Mesendoderm (in vitro differentiated cells): ENCODE data around the gene HSP90AB1.

ENCODE experiments used
- DNase-seq: peaks from one replicate; pipeline ENCODE4 v3.0.0; 2013
- H2AK5ac ChIP-seq: 2 replicates; pipeline ENCODE4 v1.6.1; 2013; ENCODE audit warnings: low read length, inconsistent platforms
- H2BK120ac ChIP-seq: 2 replicates; pipeline ENCODE4 v1.6.1; 2013; ENCODE audit warnings: low read depth, mild to moderate bottlenecking, low read length, moderate library complexity, mixed read lengths
- H2BK15ac ChIP-seq: replicated peaks from 2 replicates; pipeline ENCODE4 v1.6.1; 2013; ENCODE audit warnings: low read depth, mild to moderate bottlenecking, moderate library complexity
- H2BK5ac ChIP-seq: 2 replicates; pipeline ENCODE4 v1.6.1; 2013; ENCODE audit warnings: low read length, inconsistent platforms
- H3K18ac ChIP-seq: 2 replicates; pipeline ENCODE4 v1.6.1; 2013; ENCODE audit warnings: mild to moderate bottlenecking, low read length, mixed read lengths
- H3K23ac ChIP-seq: one replicate; pipeline ENCODE4 v1.6.1; 2013; ENCODE audit warnings: low read length
- H3K27ac ChIP-seq: 2 replicates; pipeline ENCODE4 v1.5.1; 2013; ENCODE audit warnings: low read depth, mild to moderate bottlenecking, inconsistent platforms, low read length, moderate library complexity
- H3K27me3 ChIP-seq: 2 replicates; pipeline ENCODE4 v1.6.1; 2013; ENCODE audit warnings: low read length, control low read depth, mild to moderate bottlenecking, inconsistent platforms; ENCODE audit not compliant: insufficient read depth, poor library complexity
- H3K36me3 ChIP-seq: 2 replicates; pipeline ENCODE4 v1.6.1; 2013; ENCODE audit warnings: low read length, inconsistent platforms; ENCODE audit not compliant: control insufficient read depth, insufficient read depth
- H3K4ac ChIP-seq: one replicate; pipeline ENCODE4 v1.6.1; 2013; ENCODE audit warnings: low read depth, mild to moderate bottlenecking, low read length, moderate library complexity
- H3K4me1 ChIP-seq: 2 replicates; pipeline ENCODE4 v1.6.1; 2013; ENCODE audit warnings: low read depth, low read length, inconsistent platforms; ENCODE audit not compliant: control insufficient read depth
- H3K4me2 ChIP-seq: 2 replicates; pipeline ENCODE4 v1.6.1; 2013; ENCODE audit warnings: low read length
- H3K4me3 ChIP-seq: 2 replicates; pipeline ENCODE4 v1.5.1; 2013; ENCODE audit warnings: mild to moderate bottlenecking, low read length
- H3K56ac ChIP-seq: one replicate; pipeline ENCODE4 v1.6.1; 2013; ENCODE audit warnings: low read length
- H3K79me1 ChIP-seq: 2 replicates; pipeline ENCODE4 v1.6.1; 2013; ENCODE audit warnings: low read length, inconsistent platforms
- H3K79me2 ChIP-seq: 2 replicates; pipeline ENCODE4 v1.6.1; 2013; ENCODE audit warnings: mild to moderate bottlenecking, low read length; ENCODE audit not compliant: control insufficient read depth, insufficient read depth
- H3K9ac ChIP-seq: 2 replicates; pipeline ENCODE4 v1.6.1; 2013; ENCODE audit warnings: low read length, inconsistent platforms
- H4K5ac ChIP-seq: one replicate; pipeline ENCODE4 v1.6.1; 2013; ENCODE audit warnings: low read length
- H4K8ac ChIP-seq: one replicate; pipeline ENCODE4 v1.6.1; 2013; ENCODE audit warnings: low read depth, mild to moderate bottlenecking, control low read depth, low read length, moderate library complexity
- WGBS: extraction: QIAGEN DNeasy Blood & Tissue Kit; methylation state at CpG from one replicate; pipeline ENCODE4 v1.1.7; 2013; ENCODE audit warnings: low lambda C conversion rate, missing lambda C conversion rate; ENCODE audit not compliant: insufficient coverage; ENCODE audit errors: extremely low coverage; 5-methylcytosine and 5-hydroxymethylcytosine counted together

Gene HSP90AB1

GRCh38 chr6:44271406-44271723, 24.5 kb downstream of the HSP90AB1 start:
- Histone ChIP-seq H3K9ac (no peak overlapping the region), H3K4me2 (no peak overlapping the region), H3K79me2 (no peaks in the 10 kb centered on the region), H3K4me1 (no peaks in the 10 kb centered on the region), H2AK5ac (no peak overlapping the region), H3K56ac (no peak overlapping the region), H2BK15ac (no peak overlapping the region), H4K5ac (no peak overlapping the region), H4K8ac (no peak overlapping the region), H3K36me3 (no peaks in the 10 kb centered on the region), H3K27ac (no peak overlapping the region), H2BK120ac (no peak overlapping the region), H2BK5ac (no peak overlapping the region), H3K79me1 (no peaks in the 10 kb centered on the region), H3K4me3 (no peak overlapping the region), H3K23ac (no peak overlapping the region), H3K18ac (no peak overlapping the region), H3K27me3 (no peaks in the 10 kb centered on the region), H3K4ac (no peak overlapping the region)
- DNase-seq, result no peak
- no CpG with 5 or more reads among the region's 6 CpGs for WGBS

- Histone ChIP-seq H2AK5ac (no peak overlapping the region), H2BK5ac (no peak overlapping the region), H3K27ac (no peak overlapping the region), H3K4ac (no peak overlapping the region), H3K79me1 (no peaks in the 10 kb centered on the region), H4K8ac (no peak overlapping the region), H3K9ac (no peak overlapping the region), H3K56ac (no peak overlapping the region), H3K4me1 (no peaks in the 10 kb centered on the region), H3K27me3 (no peaks in the 10 kb centered on the region), H2BK15ac (no peak overlapping the region), H4K5ac (no peak overlapping the region), H3K4me3 (no peak overlapping the region), H3K18ac (no peak overlapping the region), H3K36me3 (no peaks in the 10 kb centered on the region), H3K79me2 (no peaks in the 10 kb centered on the region), H3K4me2 (no peak overlapping the region), H2BK120ac (no peak overlapping the region), H3K23ac (no peak overlapping the region)
- no peak for DNase-seq
- WGBS, result no CpG with 5 or more reads among the region's 3 CpGs
Measured at GRCh38 chr6:44271914-44272313, 25.0 kb downstream of the HSP90AB1 start.

GRCh38 chr6:44272529-44272928, 25.6 kb downstream of the HSP90AB1 start:
- H3K9ac ChIP-seq, result no peak overlapping the region
- no peak overlapping the region for H3K23ac ChIP-seq
- no peak overlapping the region for H2AK5ac ChIP-seq
- no peaks in the 10 kb centered on the region for H3K79me2 ChIP-seq
- H3K4ac ChIP-seq, result no peak overlapping the region
- no peak overlapping the region for H3K4me2 ChIP-seq
- no peak overlapping the region for H3K4me3 ChIP-seq
- H4K5ac ChIP-seq, result no peak overlapping the region
- no peak overlapping the region for H2BK5ac ChIP-seq
- H3K4me1 ChIP-seq, result no peaks in the 10 kb centered on the region
- H3K27ac ChIP-seq, result no peak overlapping the region
- no peaks in the 10 kb centered on the region for H3K36me3 ChIP-seq
- no peak overlapping the region for H4K8ac ChIP-seq
- H3K27me3 ChIP-seq, result no peaks in the 10 kb centered on the region
- no peaks in the 10 kb centered on the region for H3K79me1 ChIP-seq
- no peak overlapping the region for H3K18ac ChIP-seq
- WGBS, result no CpG with 5 or more reads among the region's 3 CpGs
- H3K56ac ChIP-seq, result no peak overlapping the region
- H2BK15ac ChIP-seq, result no peak overlapping the region
- H2BK120ac ChIP-seq, result no peak overlapping the region
- no peak for DNase-seq

GRCh38 chr6:44272999-44273566, 26.2 kb downstream of the HSP90AB1 start:
- no peak overlapping the region for H2AK5ac ChIP-seq
- no peak overlapping the region for H3K18ac ChIP-seq
- no peak overlapping the region for H4K8ac ChIP-seq
- no peak overlapping the region for H3K27ac ChIP-seq
- H3K4me2 ChIP-seq, result no peak overlapping the region
- H2BK5ac ChIP-seq, result no peak overlapping the region
- no CpG with 5 or more reads among the region's 23 CpGs for WGBS
- H3K23ac ChIP-seq, result no peak overlapping the region
- H3K79me2 ChIP-seq, result no peaks in the 10 kb centered on the region
- H2BK15ac ChIP-seq, result no peak overlapping the region
- H4K5ac ChIP-seq, result no peak overlapping the region
- H3K4me3 ChIP-seq, result no peak overlapping the region
- H3K56ac ChIP-seq, result no peak overlapping the region
- no peak for DNase-seq
- no peaks in the 10 kb centered on the region for H3K79me1 ChIP-seq
- H3K36me3 ChIP-seq, result no peaks in the 10 kb centered on the region
- no peak overlapping the region for H2BK120ac ChIP-seq
- H3K4me1 ChIP-seq, result no peaks in the 10 kb centered on the region
- H3K4ac ChIP-seq, result no peak overlapping the region
- no peak overlapping the region for H3K9ac ChIP-seq
- no peaks in the 10 kb centered on the region for H3K27me3 ChIP-seq

- H3K18ac ChIP-seq, result no peak overlapping the region
- H4K8ac ChIP-seq, result no peak overlapping the region
- H3K79me1 ChIP-seq, result no peaks in the 10 kb centered on the region
- no peak overlapping the region for H3K4me2 ChIP-seq
- no peaks in the 10 kb centered on the region for H3K27me3 ChIP-seq
- H3K9ac ChIP-seq, result no peak overlapping the region
- H2BK15ac ChIP-seq, result no peak overlapping the region
- H3K4ac ChIP-seq, result no peak overlapping the region
- H4K5ac ChIP-seq, result no peak overlapping the region
- no peaks in the 10 kb centered on the region for H3K79me2 ChIP-seq
- H2AK5ac ChIP-seq, result no peak overlapping the region
- H2BK120ac ChIP-seq, result no peak overlapping the region
- no peak overlapping the region for H3K23ac ChIP-seq
- no peak for DNase-seq
- H3K4me1 ChIP-seq, result no peaks in the 10 kb centered on the region
- no peak overlapping the region for H3K4me3 ChIP-seq
- WGBS, result no CpG with 5 or more reads among the region's 1 CpG
- H3K27ac ChIP-seq, result no peak overlapping the region
- H3K56ac ChIP-seq, result no peak overlapping the region
- no peak overlapping the region for H2BK5ac ChIP-seq
- H3K36me3 ChIP-seq, result no peaks in the 10 kb centered on the region
Measured at GRCh38 chr6:44273617-44274016, 26.7 kb downstream of the HSP90AB1 start.

- no peak overlapping the region for H2AK5ac ChIP-seq
- H3K4ac ChIP-seq, result no peak overlapping the region
- no peak for DNase-seq
- H3K23ac ChIP-seq, result no peak overlapping the region
- no peak overlapping the region for H2BK120ac ChIP-seq
- no CpG with 5 or more reads among the region's 59 CpGs for WGBS
- H3K56ac ChIP-seq, result no peak overlapping the region
- H3K27me3 ChIP-seq, result no peaks in the 10 kb centered on the region
- H4K5ac ChIP-seq, result no peak overlapping the region
- no peak overlapping the region for H3K9ac ChIP-seq
- no peak overlapping the region for H3K27ac ChIP-seq
- H3K18ac ChIP-seq, result no peak overlapping the region
- H2BK15ac ChIP-seq, result no peak overlapping the region
- H3K4me3 ChIP-seq, result no peak overlapping the region
- no peaks in the 10 kb centered on the region for H3K4me1 ChIP-seq
- no peaks in the 10 kb centered on the region for H3K36me3 ChIP-seq
- H4K8ac ChIP-seq, result no peak overlapping the region
- H3K79me1 ChIP-seq, result no peaks in the 10 kb centered on the region
- H3K4me2 ChIP-seq, result no peak overlapping the region
- H2BK5ac ChIP-seq, result no peak overlapping the region
- H3K79me2 ChIP-seq, result no peaks in the 10 kb centered on the region
Measured at GRCh38 chr6:44275271-44275748, 28.4 kb downstream of the HSP90AB1 start.
